M059J (cell line): ENCODE results near the gene AGAP1. TPM values are rescaled to one million over a fixed set of nuclear protein-coding genes. Genes with fewer than 3 reads are reported as not detected.
"Not testable (repeated sequence)": the region's sequence is repeated elsewhere in the genome, so short reads cannot be mapped to it uniquely, and the experiment has no call there.

Source experiments
- DNase-seq: peaks from one replicate; pipeline ENCODE4 v3.0.0-alpha.2; 2012; ENCODE audit warnings: low read depth
- total RNA-seq: library from RNA; depleted of rRNA; stranded (reverse); fragments of >200 nt; shearing (Covaris generic); gene quantifications from 2 replicates; pipeline ENCODE4 v1.2.3, GENCODE V29; 2014

AGAP1 gene
- total RNA-seq, 1 experiment from 2014 or later: 8.7 TPM

- DNase-seq: no peak
Observed at GRCh38 chr2:236061899-236062298, 568.1 kb downstream of the AGAP1 start.

GRCh38 chr2:236062806-236063205 lies 569.0 kb downstream of the AGAP1 start:
- DNase-seq: not testable (repeated sequence)

- no peak for DNase-seq
Observed at GRCh38 chr2:236063994-236064393, 570.2 kb downstream of the AGAP1 start.

- DNase-seq: no peak
Observed at GRCh38 chr2:236065314-236066160, 571.7 kb downstream of the AGAP1 start.

GRCh38 chr2:236070236-236070635 lies 576.4 kb downstream of the AGAP1 start:
- no peak for DNase-seq

GRCh38 chr2:236073246-236073645 lies 579.4 kb downstream of the AGAP1 start:
- DNase-seq: no peak

- no peak for DNase-seq
Observed at GRCh38 chr2:236073867-236074655, 580.2 kb downstream of the AGAP1 start.

- DNase-seq: no peak
Observed at GRCh38 chr2:236075802-236076201, 582.0 kb downstream of the AGAP1 start.

- peak; percentile 77 for DNase-seq
Observed at GRCh38 chr2:236078297-236079255, 584.7 kb downstream of the AGAP1 start.

- DNase-seq: no peak
Observed at GRCh38 chr2:236080412-236080811, 586.6 kb downstream of the AGAP1 start.

GRCh38 chr2:236081171-236081570 lies 587.3 kb downstream of the AGAP1 start:
- no peak for DNase-seq

GRCh38 chr2:236082061-236082460 lies 588.2 kb downstream of the AGAP1 start:
- no peak for DNase-seq

GRCh38 chr2:236083934-236084333 lies 590.1 kb downstream of the AGAP1 start:
- no peak for DNase-seq

GRCh38 chr2:236085211-236085610 lies 591.4 kb downstream of the AGAP1 start:
- no peak for DNase-seq

GRCh38 chr2:236085647-236086046 lies 591.8 kb downstream of the AGAP1 start:
- DNase-seq: no peak

- no peak for DNase-seq
Observed at GRCh38 chr2:236086403-236086970, 592.6 kb downstream of the AGAP1 start.

GRCh38 chr2:236086971-236087465 lies 593.2 kb downstream of the AGAP1 start:
- no peak for DNase-seq

GRCh38 chr2:236088368-236089057 lies 594.7 kb downstream of the AGAP1 start:
- DNase-seq: no peak

GRCh38 chr2:236089271-236090026 lies 595.6 kb downstream of the AGAP1 start:
- DNase-seq: peak; percentile 10

GRCh38 chr2:236090027-236090382 lies 596.2 kb downstream of the AGAP1 start:
- no peak for DNase-seq
